Hematopoietic multipotent progenitor cell treated with erythropoietin and hydrocortisone succinate and interleukin-3 and kit ligand, for 17 days (in vitro differentiated cells): Measurements from ENCODE around the gene TCERG1L.

Experiments used
- DNase-seq: peaks from one replicate; pipeline ENCODE4 v3.0.0-alpha.2; 2015; ENCODE audit warnings: low spot score

Gene TCERG1L

DNA sequence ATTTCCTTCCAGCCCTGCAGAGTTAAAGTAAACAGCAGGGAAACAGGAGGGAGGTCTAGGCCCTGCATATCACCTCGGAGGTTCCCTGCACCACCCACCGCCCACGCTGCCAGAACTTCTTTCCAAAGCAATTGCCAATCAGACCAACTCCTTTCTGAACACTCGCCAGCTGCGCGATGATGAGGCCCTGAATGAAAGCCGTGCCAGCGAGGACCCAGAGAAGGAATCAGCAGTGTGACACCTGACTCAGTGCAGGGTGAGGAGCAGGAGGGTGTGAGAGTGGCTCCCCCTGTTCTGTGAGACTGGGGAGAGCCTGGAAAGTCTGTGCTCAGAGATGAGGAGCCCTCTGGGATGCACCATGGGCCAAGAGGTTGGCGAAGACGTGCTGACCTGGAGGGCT, 3.3 kb upstream of the TCERG1L start:
- DNase-seq = no peak

DNA sequence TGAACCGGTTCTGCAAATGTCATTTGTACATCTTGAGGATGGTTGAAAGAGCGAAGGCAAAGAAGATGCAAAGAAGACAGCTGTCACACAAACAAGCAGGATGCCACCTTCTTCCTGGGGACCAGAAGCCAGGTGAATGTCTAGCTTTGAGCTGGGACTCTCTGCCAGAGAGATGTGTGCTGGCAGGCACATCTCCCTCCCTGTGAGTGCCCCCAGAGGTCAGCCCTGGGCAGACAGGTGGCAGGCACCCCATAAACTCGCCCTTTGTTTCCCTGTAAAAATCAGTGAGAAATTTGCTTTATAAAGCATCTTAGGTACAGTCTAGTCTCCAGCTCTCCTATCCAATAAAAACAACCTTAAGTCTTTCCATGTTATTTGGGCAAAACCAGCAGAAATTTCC, 2.6 kb upstream of the TCERG1L start:
- DNase-seq = no peak

DNA sequence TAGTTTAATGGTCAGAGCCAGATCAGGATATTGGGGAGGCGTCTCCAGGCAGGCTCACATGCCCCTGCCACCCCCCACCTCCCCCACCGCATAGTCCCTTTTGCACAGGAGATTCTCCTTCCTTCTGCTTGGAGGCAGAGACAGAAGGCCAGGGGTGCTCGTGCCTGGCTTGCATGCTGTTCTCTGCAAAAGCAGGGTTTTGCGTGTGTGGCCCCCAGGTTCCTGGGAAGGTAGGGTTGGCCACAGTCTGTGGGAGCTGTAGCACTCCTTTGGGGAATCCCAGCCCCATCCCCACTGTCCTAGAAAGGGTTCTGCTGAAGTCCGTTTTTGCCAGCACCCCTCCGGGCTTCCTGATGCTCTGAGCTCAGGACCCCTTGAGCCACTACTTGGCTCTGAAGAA, 1.9 kb upstream of the TCERG1L start:
- no peak for DNase-seq

- DNase-seq = no peak
These were observed 936 bp upstream of the TCERG1L start for GRCh38 chr10:131312478-131312836.

- no peak for DNase-seq
These were observed 190 bp downstream of the TCERG1L start for GRCh38 chr10:131311402-131311660.

- no peak for DNase-seq
These were observed 745 bp downstream of the TCERG1L start for GRCh38 chr10:131310551-131311401.

DNA sequence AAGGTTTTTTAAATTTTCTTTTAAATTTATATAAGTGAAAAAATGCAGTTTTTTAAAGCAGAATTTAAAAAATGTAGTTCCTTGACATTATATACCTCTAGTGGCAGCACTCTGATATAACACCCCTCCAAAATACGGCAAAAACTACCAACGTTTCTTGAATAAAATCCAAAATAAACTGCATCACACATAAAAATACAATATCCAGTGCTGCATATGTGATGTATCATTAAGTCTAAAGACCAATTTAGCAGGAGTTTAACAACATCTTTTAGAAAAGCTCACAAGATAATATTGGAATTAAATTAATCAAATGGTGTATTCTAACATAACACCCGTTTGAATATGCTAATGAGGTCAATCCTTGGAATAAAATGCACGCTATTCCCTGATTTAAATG, 1.4 kb downstream of the TCERG1L start:
- DNase-seq = no peak

DNA sequence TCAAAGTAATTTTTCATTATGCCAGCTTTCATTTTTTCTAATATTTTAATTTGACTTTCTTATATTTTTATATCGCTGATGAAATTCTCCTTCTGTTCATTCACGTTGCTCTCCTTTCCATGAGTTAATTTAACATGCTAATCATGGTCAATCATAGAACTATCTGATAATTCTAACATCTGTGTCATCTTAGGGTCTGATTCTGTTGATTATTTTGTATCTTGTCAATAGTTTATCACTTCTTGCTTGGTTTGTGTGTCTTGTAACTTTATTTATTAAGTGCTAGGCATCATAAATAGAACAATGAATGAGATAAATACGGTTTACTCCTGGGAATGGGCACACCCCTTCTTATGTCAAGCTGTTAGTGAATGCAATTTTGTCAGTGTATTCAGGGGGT, 11.0 kb downstream of the TCERG1L start:
- DNase-seq = no peak

DNA sequence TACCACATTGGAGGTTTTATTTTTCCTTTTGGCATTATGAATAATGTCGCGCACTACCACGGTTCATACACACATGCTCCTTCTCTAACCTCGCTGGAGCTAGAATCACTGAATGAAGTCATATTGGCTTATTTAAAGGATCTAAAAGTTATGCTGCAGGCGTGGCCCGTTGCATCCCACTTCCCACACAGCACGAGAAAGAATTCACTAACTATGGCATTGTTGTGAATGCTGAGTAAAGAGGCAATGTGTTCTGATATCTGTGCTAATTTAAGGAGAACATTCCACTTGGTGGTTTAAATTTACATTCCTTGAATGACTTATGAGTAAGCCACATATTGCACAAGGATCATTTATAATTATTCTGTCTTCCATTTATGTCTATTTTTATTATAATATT, 20.7 kb downstream of the TCERG1L start:
- no peak for DNase-seq

DNA sequence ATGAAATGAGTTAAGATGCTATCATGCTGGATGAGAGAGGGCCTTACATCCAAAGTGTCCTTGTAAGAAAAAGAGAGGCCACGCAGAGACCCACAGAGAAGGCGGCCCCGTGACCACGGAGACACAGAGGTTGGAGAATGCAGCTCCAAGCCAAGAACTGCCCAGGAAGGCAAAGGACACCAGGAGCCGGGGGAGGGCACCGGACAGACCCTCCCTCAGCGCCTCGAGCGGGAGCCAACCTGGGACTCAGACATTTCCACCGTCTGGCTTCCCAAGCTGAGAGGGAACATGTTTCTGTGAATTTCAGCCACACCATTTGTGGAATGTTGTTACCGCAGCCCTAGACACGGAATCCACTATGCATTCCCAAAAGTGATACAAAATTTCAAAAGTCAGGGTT, 22.9 kb downstream of the TCERG1L start:
- no peak for DNase-seq

DNA sequence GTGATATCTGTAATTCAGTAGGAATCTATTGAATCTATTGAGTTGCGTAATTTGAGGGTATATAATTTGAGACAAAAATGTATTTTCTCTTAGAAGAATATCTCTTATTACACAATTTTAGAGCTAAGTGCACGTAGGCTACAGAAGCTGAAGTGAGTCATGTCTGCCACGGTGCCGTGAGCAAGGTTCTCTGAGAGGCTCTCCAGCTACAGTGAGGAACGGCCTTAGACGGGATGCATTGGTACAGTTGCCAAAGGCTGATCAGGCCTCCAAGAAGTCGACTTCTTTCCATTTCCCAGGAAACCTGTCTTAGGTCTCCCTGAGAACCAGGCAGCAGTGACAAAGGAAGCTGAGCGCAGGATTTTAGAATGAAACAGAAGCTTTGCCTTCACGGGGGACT, 28.6 kb downstream of the TCERG1L start:
- DNase-seq = no peak

DNA sequence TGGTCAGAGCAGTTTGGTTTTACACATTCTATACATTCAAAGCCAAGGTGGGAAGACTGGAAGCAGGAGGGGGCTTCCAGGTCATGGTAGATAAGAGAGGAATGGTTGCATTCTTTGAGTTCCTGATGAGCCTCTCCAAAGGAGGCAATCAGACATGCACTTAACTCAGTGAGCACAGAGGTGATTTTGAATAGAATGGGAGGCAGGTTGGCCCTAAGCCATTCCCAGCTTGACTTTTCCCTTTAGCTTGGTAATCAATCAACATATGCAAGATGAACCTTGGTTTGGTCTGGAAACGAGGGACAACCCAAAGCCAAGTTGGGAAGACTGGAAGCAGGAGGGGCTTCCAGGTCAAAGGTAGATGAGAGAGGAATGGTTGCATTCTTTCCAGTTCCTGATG, 31.4 kb downstream of the TCERG1L start:
- DNase-seq = no peak

GRCh38 chr10:131279516-131279915, 32.0 kb downstream of the TCERG1L start:
- DNase-seq = no peak

- no peak for DNase-seq
These were observed 33.6 kb downstream of the TCERG1L start for GRCh38 chr10:131277969-131278368.

- DNase-seq = no peak
These were observed 34.2 kb downstream of the TCERG1L start for GRCh38 chr10:131277278-131277677.

- no peak for DNase-seq
These were observed 35.8 kb downstream of the TCERG1L start for GRCh38 chr10:131275691-131276090.

- DNase-seq = no peak
These were observed 36.6 kb downstream of the TCERG1L start for GRCh38 chr10:131274883-131275282.

DNA sequence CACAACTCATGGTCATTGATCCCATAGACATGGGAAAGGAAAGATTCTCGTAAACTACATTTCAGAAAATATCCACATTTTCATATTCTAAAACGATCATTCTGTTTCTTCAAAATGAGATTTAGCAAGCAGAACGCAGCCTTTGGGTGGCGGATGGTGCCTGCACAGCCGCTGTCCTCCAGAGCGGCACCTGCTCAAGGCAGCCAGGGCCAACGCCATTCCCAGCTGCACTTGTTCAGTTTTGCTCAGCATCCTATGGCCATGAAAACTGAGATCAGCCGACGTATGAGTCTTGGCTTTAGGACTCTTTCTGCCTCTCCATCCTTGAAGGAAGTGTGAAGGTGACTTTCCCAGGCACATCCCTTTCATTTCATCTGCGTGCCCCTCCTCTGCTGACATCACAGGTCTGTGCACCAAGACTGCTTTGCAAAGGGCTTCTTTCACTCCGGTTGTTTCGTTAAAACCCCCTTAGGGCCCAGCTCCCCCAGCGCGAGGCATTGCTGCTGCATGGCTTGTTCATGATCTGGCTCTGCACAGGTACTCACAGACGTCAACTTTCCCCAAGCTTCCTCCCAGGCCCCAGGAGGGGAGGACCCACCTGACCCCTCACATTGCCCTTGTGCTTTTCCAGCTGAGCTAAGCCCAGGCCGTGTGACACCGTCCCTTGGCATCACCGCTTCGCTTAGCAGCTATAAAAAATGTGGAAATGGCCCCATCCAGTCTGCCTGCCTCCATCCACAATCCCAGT, 37.2 kb downstream of the TCERG1L start:
- DNase-seq = no peak

DNA sequence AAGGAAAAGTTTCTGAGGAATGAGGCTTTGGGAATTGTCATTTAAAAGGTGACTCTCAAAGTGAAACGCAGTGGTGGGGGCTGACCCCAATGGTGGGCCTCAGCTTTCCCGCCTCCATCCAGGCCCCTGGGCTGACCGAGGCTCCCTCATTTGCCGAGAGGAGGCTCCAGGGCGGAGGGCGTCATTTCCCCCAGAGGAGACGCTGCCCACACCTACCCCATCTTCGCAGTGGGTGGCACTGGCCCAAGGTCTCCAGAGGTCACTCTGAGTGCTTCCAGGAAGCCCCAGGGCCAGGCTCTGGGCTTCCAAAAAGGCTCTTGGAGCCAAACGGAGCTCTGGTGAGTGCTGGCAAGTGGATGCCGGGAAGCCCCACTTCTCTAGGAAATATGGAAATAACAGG, 38.0 kb downstream of the TCERG1L start:
- no peak for DNase-seq

DNA sequence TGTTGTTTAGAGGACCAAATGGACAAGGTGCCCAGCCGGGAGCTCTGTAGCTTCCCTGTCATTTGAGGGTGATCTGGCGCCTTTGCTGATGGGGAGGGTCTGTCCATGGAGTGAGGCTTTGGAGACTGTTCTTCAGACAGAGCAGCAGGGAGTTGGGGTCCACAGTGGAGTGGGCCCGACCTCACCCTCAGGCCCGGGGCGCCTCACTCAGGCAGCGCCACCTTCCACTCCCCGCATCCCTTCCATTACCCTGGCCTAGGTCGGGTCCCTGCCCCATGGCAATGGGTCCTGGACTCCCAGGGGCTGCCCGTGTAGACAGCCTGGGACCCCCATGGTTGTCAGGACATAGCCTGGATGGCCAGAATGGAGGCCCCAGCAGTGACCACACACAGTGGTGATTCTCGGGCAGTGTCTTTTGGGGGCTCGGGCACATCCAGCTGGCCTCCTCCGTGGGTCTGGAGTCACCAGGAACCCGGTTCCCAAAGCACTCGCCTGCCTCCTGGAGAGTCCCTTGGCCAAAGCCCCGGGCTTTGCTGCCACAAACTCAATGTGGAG, 38.5 kb downstream of the TCERG1L start:
- DNase-seq = no peak

GRCh38 chr10:131271966-131272365, 39.6 kb downstream of the TCERG1L start:
- no peak for DNase-seq

GRCh38 chr10:131271195-131271880, 40.2 kb downstream of the TCERG1L start:
- DNase-seq = no peak
